SH-SY5Y (cell line): ENCODE data around the gene LEPROT.

Source experiments
- GATA2 ChIP-seq: IDR thresholded peaks from 2 replicates; pipeline ENCODE4 v1.6.1; 2011; ENCODE audit warnings: mild to moderate bottlenecking, low read depth, low read length
- GATA3 ChIP-seq: IDR thresholded peaks from 2 replicates; pipeline ENCODE4 v1.6.1; 2011; ENCODE audit warnings: low read depth, mild to moderate bottlenecking, low read length, moderate library complexity

DNA sequence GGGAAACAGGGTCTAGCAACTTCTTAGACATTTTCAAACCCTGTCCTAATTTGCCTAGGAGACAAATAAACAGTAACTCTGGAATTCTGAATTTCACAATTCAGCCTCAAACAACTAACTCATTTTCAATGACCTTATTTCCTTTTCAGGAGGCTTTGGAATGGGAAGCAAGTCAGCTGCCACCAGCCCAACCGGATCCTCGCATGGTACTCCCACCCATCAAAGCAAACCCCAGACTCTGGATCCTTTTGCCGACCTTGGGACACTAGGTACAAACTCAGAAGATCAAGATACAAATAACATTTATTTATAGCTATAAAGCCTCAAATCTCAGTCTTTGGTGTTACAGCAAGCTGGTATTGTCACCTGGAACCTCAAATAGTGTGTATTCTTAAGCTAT, 18.9 kb upstream of the LEPROT start:
- TF ChIP-seq GATA2, result no peak
- TF ChIP-seq GATA3, result no peak
